HEK293 (cell line): ENCODE data around the gene LMF1.

Experiments used
- CTCF ChIA-PET: fragments of 350-600 bp; formaldehyde crosslinking; extraction: SDS; loops from one replicate; lab custom pipeline; 2021; ENCODE audit warnings: antibody characterized with exemption; lab: Yijun Ruan, JAX
- POLR2A ChIA-PET: fragments of 300-600 bp; formaldehyde crosslinking; extraction: SDS; loops from one replicate; lab custom pipeline; 2020; ENCODE audit warnings: antibody characterized with exemption, inconsistent platforms; lab: Yijun Ruan, JAX
- H3K27ac ChIP-seq: fragments of 200-500 bp; sonication (Bioruptor generic); 2 replicates; pipeline ENCODE4 v1.5.1; 2014; ENCODE audit warnings: low read depth, low read length, control low read depth, inconsistent platforms; ENCODE audit errors: extremely low read depth
- H3K36me3 ChIP-seq, 2 experiments: fragments of 200-500 bp in 1 of 2; sonication (Bioruptor generic) in 1 of 2; 1 replicate in 1 of 2; 2 replicates in 1 of 2; pipeline ENCODE4 v1.5.1; 2014 to 2017; ENCODE audit warnings: inconsistent platforms in 2 of 2, low read length in 2 of 2; ENCODE audit not compliant: control insufficient read depth in 2 of 2, insufficient read depth in 1 of 2
- H3K4me1 ChIP-seq: fragments of 200-500 bp; sonication (Bioruptor generic); 2 replicates; pipeline ENCODE4 v1.5.1; 2014; ENCODE audit warnings: mild to moderate bottlenecking, low read length, inconsistent platforms; ENCODE audit not compliant: control insufficient read depth, insufficient read depth
- H3K4me3 ChIP-seq: 2 replicates; pipeline ENCODE4 v1.5.1; 2011; ENCODE audit warnings: low read depth, mild to moderate bottlenecking, control low read depth, low read length, moderate library complexity
- H3K9me3 ChIP-seq: fragments of 200-500 bp; sonication (Bioruptor generic); 2 replicates; pipeline ENCODE4 v1.5.1; 2014; ENCODE audit warnings: low read depth, low read length, inconsistent platforms; ENCODE audit not compliant: control insufficient read depth, insufficient read depth
- BCL11B ChIP-seq: fragments of 450-650 bp; formaldehyde crosslinking; IDR thresholded peaks from 2 replicates; pipeline ENCODE4 v1.5.1; 2016; ENCODE audit warnings: low read depth, missing biosample characterization, missing genetic modification characterization
- FEZF1 ChIP-seq: fragments of 450-650 bp; formaldehyde crosslinking; IDR thresholded peaks from 2 replicates; pipeline ENCODE4 v1.5.1; 2016; ENCODE audit warnings: missing biosample characterization, missing genetic modification characterization
- GLIS1 ChIP-seq: fragments of 450-650 bp; formaldehyde crosslinking; IDR thresholded peaks from 2 replicates; pipeline ENCODE4 v1.5.1; 2016; ENCODE audit warnings: missing biosample characterization, missing genetic modification characterization
- PRDM2 ChIP-seq: fragments of 450-650 bp; formaldehyde crosslinking; IDR thresholded peaks from 2 replicates; pipeline ENCODE4 v1.5.1; 2016; ENCODE audit warnings: missing biosample characterization, missing genetic modification characterization, borderline replicate concordance
- PRDM6 ChIP-seq: fragments of 450-650 bp; formaldehyde crosslinking; IDR thresholded peaks from 2 replicates; pipeline ENCODE4 v1.5.1; 2017; ENCODE audit warnings: missing biosample characterization, missing genetic modification characterization
- SALL2 ChIP-seq: fragments of 450-650 bp; formaldehyde crosslinking; IDR thresholded peaks from 2 replicates; pipeline ENCODE4 v1.5.0; 2017; ENCODE audit warnings: missing biosample characterization, mild to moderate bottlenecking, missing genetic modification characterization, borderline replicate concordance
- SETDB1 ChIP-seq: IDR thresholded peaks from one replicate; pipeline ENCODE4 v1.6.1; 2017; ENCODE audit warnings: mild to moderate bottlenecking, low read length, moderate library complexity, mixed read lengths; ENCODE audit not compliant: insufficient read length
- YY1 ChIP-seq: fragments of 450-650 bp; formaldehyde crosslinking; IDR thresholded peaks from 2 replicates; pipeline ENCODE4 v1.5.1; 2018; ENCODE audit warnings: missing biosample characterization, missing genetic modification characterization
- ZFP69B ChIP-seq: fragments of 450-650 bp; formaldehyde crosslinking; IDR thresholded peaks from 2 replicates; pipeline ENCODE4 v1.5.1; 2016; ENCODE audit warnings: missing biosample characterization, missing genetic modification characterization
- ZNF132 ChIP-seq: fragments of 450-650 bp; formaldehyde crosslinking; IDR thresholded peaks from 2 replicates; pipeline ENCODE4 v1.5.1; 2017; ENCODE audit warnings: missing biosample characterization, missing genetic modification characterization, borderline replicate concordance
- ZNF169 ChIP-seq: fragments of 450-650 bp; formaldehyde crosslinking; IDR thresholded peaks from 2 replicates; pipeline ENCODE4 v1.5.1; 2016; ENCODE audit warnings: missing biosample characterization, missing genetic modification characterization
- ZNF2 ChIP-seq: fragments of 450-650 bp; formaldehyde crosslinking; IDR thresholded peaks from 2 replicates; pipeline ENCODE4 v1.5.1; 2016; ENCODE audit warnings: missing biosample characterization, missing genetic modification characterization
- ZNF221 ChIP-seq: fragments of 450-650 bp; formaldehyde crosslinking; IDR thresholded peaks from 2 replicates; pipeline ENCODE4 v1.5.1; 2017; ENCODE audit warnings: missing biosample characterization, missing genetic modification characterization, borderline replicate concordance
- ZNF248 ChIP-seq: fragments of 450-650 bp; formaldehyde crosslinking; IDR thresholded peaks from 2 replicates; pipeline ENCODE4 v1.5.1; 2017; ENCODE audit warnings: missing biosample characterization, missing genetic modification characterization
- ZNF350 ChIP-seq: fragments of 450-650 bp; formaldehyde crosslinking; IDR thresholded peaks from 2 replicates; pipeline ENCODE4 v1.5.0; 2017; ENCODE audit warnings: missing biosample characterization, mild to moderate bottlenecking, missing genetic modification characterization
- ZNF394 ChIP-seq: fragments of 450-650 bp; formaldehyde crosslinking; IDR thresholded peaks from 2 replicates; pipeline ENCODE4 v1.5.1; 2016; ENCODE audit warnings: missing biosample characterization, missing genetic modification characterization, mild to moderate bottlenecking, moderate library complexity, borderline replicate concordance
- ZNF398 ChIP-seq: fragments of 450-650 bp; formaldehyde crosslinking; IDR thresholded peaks from 2 replicates; pipeline ENCODE4 v1.5.1; 2017; ENCODE audit warnings: missing biosample characterization, missing genetic modification characterization
- ZNF624 ChIP-seq: fragments of 450-650 bp; formaldehyde crosslinking; IDR thresholded peaks from 2 replicates; pipeline ENCODE4 v1.5.1; 2017; ENCODE audit warnings: missing biosample characterization, missing genetic modification characterization
- ZNF639 ChIP-seq: fragments of 450-650 bp; formaldehyde crosslinking; IDR thresholded peaks from 2 replicates; pipeline ENCODE4 v1.5.1; 2016; ENCODE audit warnings: missing biosample characterization, missing genetic modification characterization
- ZNF837 ChIP-seq: fragments of 450-650 bp; formaldehyde crosslinking; IDR thresholded peaks from 2 replicates; pipeline ENCODE4 v1.5.1; 2016; ENCODE audit warnings: missing biosample characterization, missing genetic modification characterization

The LMF1 gene

GRCh38 chr16:966035-966434 lies 4.7 kb downstream of the LMF1 start (continued):
- TF ChIP-seq SALL2 (tag by site-specific recombination) = no peak
- TF ChIP-seq PRDM6 (tag by site-specific recombination) = no peak
- no peak for TF ChIP-seq ZNF350 (tag by site-specific recombination)
- no peak for TF ChIP-seq BCL11B (tag by site-specific recombination)
- TF ChIP-seq ZNF132 (tag by site-specific recombination) = no peak
- no peak for TF ChIP-seq ZNF639 (tag by site-specific recombination)
- no peak for TF ChIP-seq YY1 (tag by site-specific recombination)
- TF ChIP-seq FEZF1 (tag by site-specific recombination) = no peak
- TF ChIP-seq GLIS1 (tag by site-specific recombination) = no peak
- no peak for TF ChIP-seq ZNF394
- TF ChIP-seq ZNF221 (tag by site-specific recombination) = no peak
- TF ChIP-seq ZNF2 (tag by site-specific recombination) = no peak

- H3K4me3 ChIP-seq = no peak overlapping the region
- peaks cover 4% of the 10 kb centered on the region; the same call in 1 of the 2 replicates for H3K4me1 ChIP-seq
- H3K36me3 ChIP-seq = peaks cover 0 to 26% of the 10 kb centered on the region in 2 experiments; a peak in 1 of 3 replicates
- no peaks in the 10 kb centered on the region for H3K9me3 ChIP-seq
- peak; percentile 77 for TF ChIP-seq SETDB1
- TF ChIP-seq ZNF624 (tag by site-specific recombination) = peak; percentile 99
- TF ChIP-seq ZNF398 (tag by site-specific recombination) = no peak
- TF ChIP-seq, all 188 proteins: peak for 2
- ChIA-PET POLR2A (interaction anchor here (0.6 kb wide), 1 partner anchor 23 kb away, joined by 7 read pairs; no protein-coding TSS in a partner anchor), CTCF (interaction anchor here (0.5 kb wide), 1 partner anchor 1468 kb away, joined by 3 read pairs; no protein-coding TSS in a partner anchor)
- H3K27ac ChIP-seq = no peak overlapping the region
Observed at GRCh38 chr16:965487-965886, 5.3 kb downstream of the LMF1 start.

GRCh38 chr16:965036-965395 lies 5.8 kb downstream of the LMF1 start:
- H3K27ac ChIP-seq = no peak overlapping the region
- ChIA-PET POLR2A (no interaction called here), CTCF (interaction anchor here (0.5 to 2.0 kb wide), 2 partner anchors 92 to 1468 kb away, joined by 3 to 7 read pairs; no protein-coding TSS in a partner anchor)
- H3K4me1 ChIP-seq = peaks cover 3% of the 10 kb centered on the region; the same call in 1 of the 2 replicates
- no peak overlapping the region for H3K4me3 ChIP-seq
- H3K36me3 ChIP-seq = peaks cover 0 to 26% of the 10 kb centered on the region in 2 experiments; a peak in 1 of 3 replicates
- no peaks in the 10 kb centered on the region for H3K9me3 ChIP-seq
- TF ChIP-seq ZFP69B (tag by site-specific recombination) (no peak), ZNF837 (tag by site-specific recombination) (no peak), ZNF248 (tag by site-specific recombination) (no peak), PRDM2 (tag by site-specific recombination) (no peak), ZNF169 (tag by site-specific recombination) (no peak)
